RWPE2 (cell line): ENCODE data around the gene DENND1A.

Source experiments
- ATAC-seq: fragments of 200-7000 bp; cut with Tn5 transposase; 3 replicates; pipeline ENCODE4 v1.9.1; 2021; ENCODE audit warnings: low read depth
- DNase-seq: peaks from one replicate; pipeline ENCODE4 v3.0.0-alpha.2; 2020; ENCODE audit warnings: low spot score
- H3K27ac ChIP-seq: fragments of 450-650 bp; 2 replicates; pipeline ENCODE4 v1.5.1; 2017; ENCODE audit warnings: mild to moderate bottlenecking; ENCODE audit not compliant: poor library complexity, severe bottlenecking
- H3K27me3 ChIP-seq: fragments of 250-450 bp; sonication (Bioruptor Pico); 2 replicates; pipeline ENCODE4 v1.5.1; 2021; ENCODE audit warnings: mild to moderate bottlenecking, moderate library complexity; ENCODE audit not compliant: insufficient read depth, poor library complexity, severe bottlenecking
- H3K36me3 ChIP-seq: fragments of 250-450 bp; sonication (Bioruptor Pico); 2 replicates; pipeline ENCODE4 v1.5.1; 2020; ENCODE audit warnings: low read depth, mild to moderate bottlenecking, moderate library complexity
- H3K4me1 ChIP-seq: fragments of 250-450 bp; sonication (Bioruptor Pico); 2 replicates; pipeline ENCODE4 v1.5.1; 2021; ENCODE audit warnings: mild to moderate bottlenecking, moderate library complexity; ENCODE audit not compliant: insufficient read depth, poor library complexity, severe bottlenecking
- H3K4me3 ChIP-seq: fragments of 250-450 bp; sonication (Bioruptor Pico); 2 replicates; pipeline ENCODE4 v1.5.1; 2021; ENCODE audit warnings: mild to moderate bottlenecking, moderate library complexity; ENCODE audit not compliant: severe bottlenecking
- H3K9me3 ChIP-seq: fragments of 250-450 bp; sonication (Bioruptor Pico); 2 replicates; pipeline ENCODE4 v1.5.1; 2021; ENCODE audit warnings: mild to moderate bottlenecking, moderate library complexity; ENCODE audit not compliant: severe bottlenecking
- TF ChIP-seq, protein P1 (sequence below): fragments of 450-650 bp; IDR thresholded peaks from one replicate; pipeline ENCODE4 v1.5.1; 2017; ENCODE audit warnings: mild to moderate bottlenecking, moderate library complexity; ENCODE audit not compliant: poor library complexity, severe bottlenecking

The DENND1A gene

DNA sequence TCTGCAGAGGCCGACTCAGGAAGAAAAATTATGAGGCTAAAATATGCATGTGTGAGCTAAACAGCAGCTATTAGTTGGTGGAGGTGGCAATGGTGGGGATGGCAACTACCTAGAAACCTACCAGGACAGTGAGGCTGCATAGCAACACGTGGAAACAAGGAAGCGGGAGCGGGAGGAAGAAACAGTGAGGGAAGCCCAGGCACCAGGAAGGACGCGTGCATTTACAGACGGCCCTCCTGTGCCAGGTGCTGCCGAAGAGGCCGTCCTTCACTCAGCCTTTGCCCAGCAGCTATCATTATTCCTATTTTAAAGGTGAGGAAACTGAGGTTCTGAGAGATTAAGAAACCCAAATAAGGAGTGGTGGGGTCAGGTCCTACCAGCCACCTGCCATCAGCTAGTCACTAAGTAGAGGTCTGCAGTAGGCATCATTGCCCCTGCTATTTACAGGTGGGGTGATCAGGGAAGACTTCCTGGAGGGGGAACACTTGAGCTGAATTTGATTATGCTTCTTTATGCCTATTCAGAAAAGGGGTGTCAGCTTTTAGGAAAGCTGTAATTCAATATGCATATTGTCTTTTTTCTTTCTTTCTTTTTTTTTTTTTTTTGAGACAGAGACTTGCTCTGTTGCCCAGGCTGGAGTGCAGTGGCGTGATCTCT lies 448.6 kb downstream of the DENND1A start:
- Histone ChIP-seq H3K4me3 (no peak overlapping the region), H3K4me1 (no peaks in the 10 kb centered on the region), H3K27me3 (no peaks in the 10 kb centered on the region), H3K9me3 (no peaks in the 10 kb centered on the region), H3K27ac (no peak overlapping the region), H3K36me3 (no peaks in the 10 kb centered on the region)
- ATAC-seq (no peak), DNase-seq (no peak)
- TF ChIP-seq, protein P1, sequence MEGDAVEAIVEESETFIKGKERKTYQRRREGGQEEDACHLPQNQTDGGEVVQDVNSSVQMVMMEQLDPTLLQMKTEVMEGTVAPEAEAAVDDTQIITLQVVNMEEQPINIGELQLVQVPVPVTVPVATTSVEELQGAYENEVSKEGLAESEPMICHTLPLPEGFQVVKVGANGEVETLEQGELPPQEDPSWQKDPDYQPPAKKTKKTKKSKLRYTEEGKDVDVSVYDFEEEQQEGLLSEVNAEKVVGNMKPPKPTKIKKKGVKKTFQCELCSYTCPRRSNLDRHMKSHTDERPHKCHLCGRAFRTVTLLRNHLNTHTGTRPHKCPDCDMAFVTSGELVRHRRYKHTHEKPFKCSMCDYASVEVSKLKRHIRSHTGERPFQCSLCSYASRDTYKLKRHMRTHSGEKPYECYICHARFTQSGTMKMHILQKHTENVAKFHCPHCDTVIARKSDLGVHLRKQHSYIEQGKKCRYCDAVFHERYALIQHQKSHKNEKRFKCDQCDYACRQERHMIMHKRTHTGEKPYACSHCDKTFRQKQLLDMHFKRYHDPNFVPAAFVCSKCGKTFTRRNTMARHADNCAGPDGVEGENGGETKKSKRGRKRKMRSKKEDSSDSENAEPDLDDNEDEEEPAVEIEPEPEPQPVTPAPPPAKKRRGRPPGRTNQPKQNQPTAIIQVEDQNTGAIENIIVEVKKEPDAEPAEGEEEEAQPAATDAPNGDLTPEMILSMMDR, result no peak

GRCh38 chr9:123480791-123481190 lies 449.1 kb downstream of the DENND1A start:
- no peaks in the 10 kb centered on the region for H3K4me1 ChIP-seq
- DNase-seq (no peak), ATAC-seq (no peak)
- H3K9me3 ChIP-seq, result no peaks in the 10 kb centered on the region
- TF ChIP-seq, protein P1, result no peak
- H3K36me3 ChIP-seq, result no peaks in the 10 kb centered on the region
- no peak overlapping the region for H3K27ac ChIP-seq
- no peaks in the 10 kb centered on the region for H3K27me3 ChIP-seq
- no peak overlapping the region for H3K4me3 ChIP-seq

DNA sequence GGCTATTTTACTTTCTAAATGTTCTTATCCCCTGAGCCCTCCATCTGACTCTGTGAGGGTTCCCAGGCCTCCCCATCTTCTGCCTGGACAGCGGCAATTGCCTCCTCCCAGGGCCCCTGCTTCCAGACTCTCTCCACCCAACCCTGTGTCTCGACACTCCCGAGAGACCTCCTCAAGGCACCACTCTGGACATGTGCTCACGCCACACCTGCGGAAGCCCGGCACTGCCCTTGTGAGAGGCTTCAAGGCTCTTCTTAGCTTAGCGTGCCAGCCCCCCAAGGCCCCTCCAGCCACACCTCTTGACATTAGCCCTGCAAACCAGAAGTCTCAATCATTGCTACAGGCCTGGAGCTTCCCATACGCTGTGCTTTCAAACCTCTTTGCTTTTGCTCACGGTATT lies 449.8 kb downstream of the DENND1A start:
- Histone ChIP-seq H3K4me3 (no peak overlapping the region), H3K36me3 (no peaks in the 10 kb centered on the region), H3K9me3 (no peaks in the 10 kb centered on the region), H3K4me1 (no peaks in the 10 kb centered on the region), H3K27ac (no peak overlapping the region), H3K27me3 (no peaks in the 10 kb centered on the region)
- no peak for DNase-seq
- no peak for ATAC-seq
- TF ChIP-seq, protein P1, result no peak

DNA sequence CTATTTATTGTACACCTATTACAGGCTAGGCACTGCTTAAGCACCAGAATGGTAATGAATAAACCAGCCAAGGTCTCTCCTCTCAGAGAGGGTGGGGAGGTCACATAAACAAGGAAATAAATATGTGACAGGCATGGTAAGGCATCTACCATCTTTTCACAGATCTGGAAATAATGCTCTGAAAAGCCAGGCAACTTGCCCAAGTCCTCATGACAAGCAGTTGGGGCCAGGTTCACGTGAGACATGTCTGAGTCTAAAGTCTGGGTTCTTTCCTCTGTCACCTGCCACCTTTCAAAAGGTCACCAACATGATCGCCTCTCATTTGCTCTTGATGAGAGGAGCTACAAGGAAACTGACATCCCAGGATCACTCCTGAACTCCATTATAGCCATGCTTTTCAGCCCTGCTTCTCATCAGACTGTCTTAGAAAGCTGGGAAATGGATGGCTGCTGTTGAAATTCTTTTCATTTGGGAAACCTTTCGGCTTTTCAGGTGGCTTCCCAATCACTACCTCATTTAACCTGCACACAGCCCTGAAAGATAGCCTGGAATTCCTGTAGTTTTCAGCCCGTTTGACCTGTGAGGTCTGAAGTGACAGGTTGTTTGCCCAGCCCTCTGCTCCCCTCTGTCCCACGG lies 450.8 kb downstream of the DENND1A start:
- Histone ChIP-seq H3K4me1 (no peaks in the 10 kb centered on the region), H3K9me3 (no peaks in the 10 kb centered on the region), H3K27me3 (no peaks in the 10 kb centered on the region), H3K4me3 (no peak overlapping the region), H3K27ac (no peak overlapping the region), H3K36me3 (no peaks in the 10 kb centered on the region)
- TF ChIP-seq, protein P1, result no peak
- DNase-seq (no peak), ATAC-seq (no peak)

GRCh38 chr9:123478160-123478559 lies 451.8 kb downstream of the DENND1A start:
- no peak for ATAC-seq
- TF ChIP-seq, protein P1, result no peak
- H3K27me3 ChIP-seq, result no peaks in the 10 kb centered on the region

More at GRCh38 chr9:123478160-123478559, 451.8 kb downstream of the DENND1A start:
- Histone ChIP-seq H3K9me3 (no peaks in the 10 kb centered on the region), H3K27ac (no peak overlapping the region), H3K36me3 (no peaks in the 10 kb centered on the region), H3K4me3 (no peak overlapping the region), H3K4me1 (no peaks in the 10 kb centered on the region)
- DNase-seq, result no peak
